ENCODE measurements around the gene CNBD2. TPM values are rescaled to one million over a fixed set of nuclear protein-coding genes. Genes with fewer than 3 reads are reported as not detected.
"Not testable (repeated sequence)": the region's sequence is repeated elsewhere in the genome, so short reads cannot be mapped to it uniquely, and the experiment has no call there.

The CNBD2 gene
- total RNA-seq, 1 donor from 2014 or later: 3.7 TPM

DNA sequence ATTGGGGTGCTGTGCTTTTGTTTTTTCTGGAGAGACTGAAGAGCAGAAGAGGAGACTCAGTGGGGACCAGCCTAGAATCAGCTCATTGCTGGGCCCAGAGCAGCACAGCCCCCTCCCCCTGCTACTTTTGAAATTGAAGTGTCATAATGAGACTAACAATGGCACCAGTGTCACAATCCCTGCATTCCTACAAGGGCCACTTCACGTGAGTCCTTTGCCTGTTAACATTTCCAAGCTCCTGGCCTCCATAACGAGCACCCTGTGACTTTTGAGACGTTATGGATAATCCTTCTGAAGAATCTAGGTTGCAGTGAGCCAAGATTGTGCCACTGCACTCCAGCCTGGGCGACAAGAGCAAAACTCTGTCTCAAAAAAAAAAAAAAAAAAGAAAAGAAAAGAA is 41.7 kb downstream of the CNBD2 start:
- no peak for DNase-seq
- Histone ChIP-seq H3K27ac (replicated peaks) (no peak overlapping the region), H3K27me3 (ENCODE audit: low read depth) (no peaks in the 10 kb centered on the region), H3K36me3 (no peaks in the 10 kb centered on the region), H3K4me1 (no peaks in the 10 kb centered on the region), H3K9me3 (replicated peaks) (no peaks in the 10 kb centered on the region), H3K4me3 (no peak overlapping the region)
- TF ChIP-seq, protein P1, sequence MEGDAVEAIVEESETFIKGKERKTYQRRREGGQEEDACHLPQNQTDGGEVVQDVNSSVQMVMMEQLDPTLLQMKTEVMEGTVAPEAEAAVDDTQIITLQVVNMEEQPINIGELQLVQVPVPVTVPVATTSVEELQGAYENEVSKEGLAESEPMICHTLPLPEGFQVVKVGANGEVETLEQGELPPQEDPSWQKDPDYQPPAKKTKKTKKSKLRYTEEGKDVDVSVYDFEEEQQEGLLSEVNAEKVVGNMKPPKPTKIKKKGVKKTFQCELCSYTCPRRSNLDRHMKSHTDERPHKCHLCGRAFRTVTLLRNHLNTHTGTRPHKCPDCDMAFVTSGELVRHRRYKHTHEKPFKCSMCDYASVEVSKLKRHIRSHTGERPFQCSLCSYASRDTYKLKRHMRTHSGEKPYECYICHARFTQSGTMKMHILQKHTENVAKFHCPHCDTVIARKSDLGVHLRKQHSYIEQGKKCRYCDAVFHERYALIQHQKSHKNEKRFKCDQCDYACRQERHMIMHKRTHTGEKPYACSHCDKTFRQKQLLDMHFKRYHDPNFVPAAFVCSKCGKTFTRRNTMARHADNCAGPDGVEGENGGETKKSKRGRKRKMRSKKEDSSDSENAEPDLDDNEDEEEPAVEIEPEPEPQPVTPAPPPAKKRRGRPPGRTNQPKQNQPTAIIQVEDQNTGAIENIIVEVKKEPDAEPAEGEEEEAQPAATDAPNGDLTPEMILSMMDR (IDR thresholded peaks at IDR 0.05; ENCODE audit: borderline replicate concordance): no peak
- intact Hi-C loops (cut with micrococcal nuclease): no loop called here

DNA sequence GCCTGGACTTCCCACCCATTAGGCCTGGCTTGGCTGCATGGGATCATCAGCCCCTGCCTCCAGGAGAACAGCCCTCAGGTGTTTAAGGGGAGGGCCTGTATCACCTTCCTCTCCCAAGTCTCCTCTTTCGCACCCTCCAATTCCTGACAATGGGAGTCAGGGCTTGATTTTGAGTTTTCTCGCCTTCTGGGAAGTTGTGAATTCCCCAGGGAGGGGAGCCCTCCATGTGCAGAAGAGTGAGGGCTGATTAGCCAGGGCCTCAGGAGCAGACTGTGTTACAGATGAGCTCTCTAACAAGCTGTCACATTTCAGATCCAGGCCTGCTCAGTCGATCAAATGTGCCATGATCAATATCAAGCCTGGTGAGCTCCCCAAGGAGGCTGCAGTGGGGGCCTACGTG is 42.4 kb downstream of the CNBD2 start:
- no peaks in the 10 kb centered on the region for H3K9me3 ChIP-seq (replicated peaks)
- no peaks in the 10 kb centered on the region for H3K36me3 ChIP-seq
- no peak overlapping the region for H3K4me3 ChIP-seq
- H3K27me3 ChIP-seq (ENCODE audit: low read depth): no peaks in the 10 kb centered on the region
- H3K4me1 ChIP-seq: no peaks in the 10 kb centered on the region
- H3K27ac ChIP-seq (replicated peaks): no peak overlapping the region
- TF ChIP-seq, protein P1 (IDR thresholded peaks at IDR 0.05; ENCODE audit: borderline replicate concordance): no peak
- intact Hi-C loops (cut with micrococcal nuclease): no loop called here
- no peak for DNase-seq

DNA sequence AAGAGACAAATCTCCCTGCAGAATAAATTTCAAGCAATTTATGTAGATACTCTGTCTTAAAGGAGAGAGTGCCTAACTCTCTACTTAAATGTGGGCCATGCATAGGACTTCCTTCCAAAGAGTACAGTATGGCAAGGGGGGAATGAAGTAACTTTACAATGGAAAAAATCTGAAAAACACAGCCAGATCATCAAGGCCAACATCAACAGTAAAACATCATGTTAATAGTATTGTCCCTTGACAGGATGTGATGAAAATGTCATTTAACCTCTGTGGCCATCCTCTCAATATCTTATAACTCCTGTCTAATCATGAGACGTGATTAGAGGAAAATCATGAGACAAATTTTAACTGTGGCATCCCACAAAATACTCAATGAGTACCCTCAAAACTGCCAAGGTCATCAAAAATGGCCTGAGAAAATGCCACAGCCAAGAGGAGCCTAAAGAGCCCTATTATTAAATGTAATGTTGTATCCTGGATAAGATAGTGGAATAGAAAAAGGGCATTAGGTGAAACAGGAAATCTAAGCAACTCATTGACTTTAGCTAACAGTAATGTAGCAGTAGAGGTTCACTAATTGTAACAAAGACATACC is 47.5 kb downstream of the CNBD2 start:
- no peaks in the 10 kb centered on the region for H3K9me3 ChIP-seq (replicated peaks)
- H3K4me1 ChIP-seq: peaks cover 13% of the 10 kb centered on the region
- TF ChIP-seq, protein P1 (IDR thresholded peaks at IDR 0.05; ENCODE audit: borderline replicate concordance): no peak
- DNase-seq: no peak
- no peak overlapping the region for H3K4me3 ChIP-seq
- H3K36me3 ChIP-seq: no peaks in the 10 kb centered on the region
- intact Hi-C loops (cut with micrococcal nuclease): no loop called here
- H3K27me3 ChIP-seq (ENCODE audit: low read depth): no peaks in the 10 kb centered on the region
- no peak overlapping the region for H3K27ac ChIP-seq (replicated peaks)

DNA sequence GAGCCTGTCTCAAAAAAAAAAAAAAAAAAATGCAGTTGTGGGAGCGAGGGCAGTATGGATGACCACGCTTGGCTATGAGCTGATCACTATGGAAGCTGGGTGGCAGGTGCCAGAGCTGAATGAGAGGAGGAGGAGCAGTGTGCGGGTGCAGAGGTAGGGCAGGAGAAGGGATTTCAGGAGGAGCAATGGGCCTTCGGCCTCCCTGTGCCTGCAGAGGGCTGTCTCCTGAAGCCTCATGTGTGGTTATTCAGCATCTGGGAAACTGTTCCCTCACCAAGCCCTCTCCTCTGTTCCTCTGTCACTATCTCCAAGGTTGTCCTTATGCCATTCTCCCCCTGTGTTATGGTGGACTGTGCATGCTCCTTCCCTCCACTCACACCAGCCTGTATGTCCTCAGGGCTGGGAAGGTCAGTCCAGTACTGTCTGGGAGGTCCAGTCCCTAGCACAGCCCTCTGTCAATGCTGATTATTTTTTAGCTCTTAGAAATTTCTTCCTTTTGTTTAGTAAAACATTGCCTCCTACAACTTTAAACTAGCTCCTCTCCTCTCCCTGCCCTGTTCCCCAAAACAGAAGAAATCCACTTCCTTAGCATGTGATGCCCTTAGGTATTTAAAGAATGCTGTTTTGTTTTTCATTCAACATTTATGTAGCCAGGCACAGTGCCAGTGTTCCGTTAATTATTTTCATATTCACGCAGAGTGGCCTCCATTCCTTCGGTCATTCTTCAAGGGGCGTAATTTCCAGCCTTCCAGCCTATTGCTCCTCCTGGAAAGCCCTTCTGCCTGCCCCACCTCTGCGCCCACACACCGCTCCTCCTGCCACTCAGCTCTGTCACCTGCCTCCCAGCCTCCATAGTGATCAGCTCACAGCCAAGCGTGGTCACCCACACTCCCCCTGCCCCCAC is 48.9 kb downstream of the CNBD2 start:
- no peaks in the 10 kb centered on the region for H3K9me3 ChIP-seq (replicated peaks)
- H3K27me3 ChIP-seq (ENCODE audit: low read depth): no peaks in the 10 kb centered on the region
- peak overlapping the region; percentile 16 for H3K27ac ChIP-seq (replicated peaks)
- peaks cover 13% of the 10 kb centered on the region for H3K4me1 ChIP-seq
- H3K36me3 ChIP-seq: no peaks in the 10 kb centered on the region
- no peak overlapping the region for H3K4me3 ChIP-seq
- no peak for DNase-seq
- intact Hi-C loops (cut with micrococcal nuclease): no loop called here
- TF ChIP-seq, protein P1 (IDR thresholded peaks at IDR 0.05; ENCODE audit: borderline replicate concordance): no peak

DNA sequence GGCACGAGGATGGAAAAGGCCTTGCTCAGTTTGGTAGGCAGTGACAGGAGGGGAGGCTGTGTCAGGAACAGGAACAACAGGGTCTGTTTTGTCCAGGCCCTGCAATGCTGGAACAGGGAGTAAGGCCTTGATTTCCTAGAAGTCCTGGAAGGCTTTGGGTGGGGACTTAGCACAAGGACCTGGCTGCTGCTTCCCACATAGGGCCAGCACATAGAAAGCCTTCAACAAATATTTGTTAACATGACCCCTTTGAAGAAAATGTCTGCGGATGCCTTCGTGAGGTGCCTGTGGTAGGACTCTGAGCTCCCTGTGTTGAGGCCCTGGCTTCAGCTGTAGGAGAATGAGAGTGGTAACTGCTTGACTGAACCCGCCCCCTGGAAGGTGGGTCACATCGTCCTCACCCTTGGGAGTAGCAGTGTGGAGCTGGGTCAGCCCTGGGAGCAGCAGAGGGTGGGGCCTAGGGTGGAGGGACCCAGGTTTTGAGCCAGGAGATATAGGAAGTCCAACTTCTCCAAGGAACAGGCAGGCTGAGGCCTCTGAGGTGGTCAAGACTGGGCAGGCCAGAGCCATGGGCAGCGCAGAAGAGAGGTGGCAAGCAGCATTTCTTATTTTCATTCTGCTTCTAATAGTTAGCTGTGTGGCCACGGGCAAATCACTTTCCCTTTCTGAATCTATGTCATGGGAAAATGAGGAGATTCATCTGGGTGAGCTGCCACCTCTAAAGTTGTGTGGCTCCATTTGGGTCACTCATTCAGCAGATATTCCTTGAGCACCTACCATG is 50.0 kb downstream of the CNBD2 start:
- Histone ChIP-seq H3K27ac (replicated peaks) (no peak overlapping the region), H3K9me3 (replicated peaks) (no peaks in the 10 kb centered on the region), H3K4me3 (no peak overlapping the region), H3K36me3 (no peaks in the 10 kb centered on the region), H3K4me1 (peaks cover 13% of the 10 kb centered on the region), H3K27me3 (ENCODE audit: low read depth) (no peaks in the 10 kb centered on the region)
- no peak for DNase-seq
- TF ChIP-seq, protein P1 (IDR thresholded peaks at IDR 0.05; ENCODE audit: borderline replicate concordance): no peak
- intact Hi-C loops (cut with micrococcal nuclease): no loop called here

DNA sequence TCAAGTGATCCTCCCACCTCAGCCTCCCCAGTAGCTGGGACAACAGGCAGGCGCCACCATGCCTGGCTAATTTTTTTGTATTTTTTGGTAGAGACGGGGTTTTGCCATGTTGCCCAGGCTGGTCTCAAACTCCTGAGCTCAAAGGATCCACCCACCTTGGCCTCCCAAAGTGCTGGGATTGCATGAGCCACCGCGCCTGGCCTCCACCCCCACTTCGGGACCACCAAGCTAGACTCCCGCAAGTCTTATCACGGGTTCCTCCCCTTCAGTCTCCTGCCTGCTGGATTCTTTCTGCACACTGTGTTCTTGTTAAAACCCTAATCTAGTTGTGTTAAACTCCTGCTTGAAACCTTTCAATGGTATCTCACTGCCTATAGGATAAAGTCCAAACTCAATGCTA is 57.7 kb downstream of the CNBD2 start:
- H3K9me3 ChIP-seq (replicated peaks); H3K27me3 ChIP-seq (ENCODE audit: low read depth); H3K4me3 ChIP-seq; intact Hi-C loops (cut with micrococcal nuclease); DNase-seq; H3K4me1 ChIP-seq; H3K36me3 ChIP-seq; H3K27ac ChIP-seq (replicated peaks): not testable (repeated sequence)
